ENCODE measurements around the gene NR6A1.
A peak's percentile ranks its signal among the peaks of the same experiment; 100 is the strongest.

NR6A1 gene

GRCh38 chr9:124562328-124562727, 208.8 kb downstream of the NR6A1 start:
- DNase-seq, result no peak

GRCh38 chr9:124559871-124560270, 211.2 kb downstream of the NR6A1 start:
- DNase-seq, result no peak

- DNase-seq, result no peak
Measured at GRCh38 chr9:124558777-124559470, 212.2 kb downstream of the NR6A1 start.

GRCh38 chr9:124557895-124558294, 213.2 kb downstream of the NR6A1 start:
- no peak for DNase-seq

GRCh38 chr9:124555043-124555442, 216.1 kb downstream of the NR6A1 start:
- no peak for DNase-seq

- DNase-seq, result no peak
Measured at GRCh38 chr9:124553738-124554137, 217.4 kb downstream of the NR6A1 start.

- DNase-seq, result no peak
Measured at GRCh38 chr9:124552273-124552605, 218.9 kb downstream of the NR6A1 start.

GRCh38 chr9:124551472-124552272, 219.4 kb downstream of the NR6A1 start:
- peak in 1 of 5 experiments; percentile 35 for DNase-seq

- DNase-seq, result no peak
Measured at GRCh38 chr9:124550072-124550471, 221.0 kb downstream of the NR6A1 start.

GRCh38 chr9:124549016-124549415, 222.1 kb downstream of the NR6A1 start:
- DNase-seq, result no peak

GRCh38 chr9:124544535-124544934, 226.6 kb downstream of the NR6A1 start:
- no peak for DNase-seq

- DNase-seq, result no peak
Measured at GRCh38 chr9:124541824-124542223, 229.3 kb downstream of the NR6A1 start.

GRCh38 chr9:124537926-124538325, 233.2 kb downstream of the NR6A1 start:
- no peak for DNase-seq

- no peak for DNase-seq
Measured at GRCh38 chr9:124535846-124536245, 235.3 kb downstream of the NR6A1 start.

GRCh38 chr9:124532897-124533296, 238.2 kb downstream of the NR6A1 start:
- no peak for DNase-seq

- DNase-seq, result no peak
Measured at GRCh38 chr9:124531115-124531514, 240.0 kb downstream of the NR6A1 start.

- no peak for DNase-seq
Measured at GRCh38 chr9:124530246-124530645, 240.9 kb downstream of the NR6A1 start.

GRCh38 chr9:124527781-124528180, 243.3 kb downstream of the NR6A1 start:
- no peak for DNase-seq

- DNase-seq, result no peak
Measured at GRCh38 chr9:124526174-124526573, 244.9 kb downstream of the NR6A1 start.

- DNase-seq, result no peak
Measured at GRCh38 chr9:124522121-124523098, 248.7 kb downstream of the NR6A1 start.

GRCh38 chr9:124521142-124521541, 250.0 kb downstream of the NR6A1 start:
- no peak for DNase-seq

- no peak for DNase-seq
Measured at GRCh38 chr9:124520206-124520596, 250.9 kb downstream of the NR6A1 start.

- no peak for DNase-seq
Measured at GRCh38 chr9:124518116-124518515, 253.0 kb downstream of the NR6A1 start.
